HG02870 (cell line): ENCODE measurements around the gene EFS.

Experiments used
- ATAC-seq: cut with Tn5 transposase; IDR thresholded peaks from one replicate; pipeline ENCODE4 v1.9.1; 2021; ENCODE audit warnings: mild to moderate bottlenecking, moderate library complexity; ENCODE audit not compliant: unreplicated experiment

Gene EFS, protein sequence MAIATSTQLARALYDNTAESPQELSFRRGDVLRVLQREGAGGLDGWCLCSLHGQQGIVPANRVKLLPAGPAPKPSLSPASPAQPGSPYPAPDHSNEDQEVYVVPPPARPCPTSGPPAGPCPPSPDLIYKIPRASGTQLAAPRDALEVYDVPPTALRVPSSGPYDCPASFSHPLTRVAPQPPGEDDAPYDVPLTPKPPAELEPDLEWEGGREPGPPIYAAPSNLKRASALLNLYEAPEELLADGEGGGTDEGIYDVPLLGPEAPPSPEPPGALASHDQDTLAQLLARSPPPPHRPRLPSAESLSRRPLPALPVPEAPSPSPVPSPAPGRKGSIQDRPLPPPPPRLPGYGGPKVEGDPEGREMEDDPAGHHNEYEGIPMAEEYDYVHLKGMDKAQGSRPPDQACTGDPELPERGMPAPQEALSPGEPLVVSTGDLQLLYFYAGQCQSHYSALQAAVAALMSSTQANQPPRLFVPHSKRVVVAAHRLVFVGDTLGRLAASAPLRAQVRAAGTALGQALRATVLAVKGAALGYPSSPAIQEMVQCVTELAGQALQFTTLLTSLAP

DNA sequence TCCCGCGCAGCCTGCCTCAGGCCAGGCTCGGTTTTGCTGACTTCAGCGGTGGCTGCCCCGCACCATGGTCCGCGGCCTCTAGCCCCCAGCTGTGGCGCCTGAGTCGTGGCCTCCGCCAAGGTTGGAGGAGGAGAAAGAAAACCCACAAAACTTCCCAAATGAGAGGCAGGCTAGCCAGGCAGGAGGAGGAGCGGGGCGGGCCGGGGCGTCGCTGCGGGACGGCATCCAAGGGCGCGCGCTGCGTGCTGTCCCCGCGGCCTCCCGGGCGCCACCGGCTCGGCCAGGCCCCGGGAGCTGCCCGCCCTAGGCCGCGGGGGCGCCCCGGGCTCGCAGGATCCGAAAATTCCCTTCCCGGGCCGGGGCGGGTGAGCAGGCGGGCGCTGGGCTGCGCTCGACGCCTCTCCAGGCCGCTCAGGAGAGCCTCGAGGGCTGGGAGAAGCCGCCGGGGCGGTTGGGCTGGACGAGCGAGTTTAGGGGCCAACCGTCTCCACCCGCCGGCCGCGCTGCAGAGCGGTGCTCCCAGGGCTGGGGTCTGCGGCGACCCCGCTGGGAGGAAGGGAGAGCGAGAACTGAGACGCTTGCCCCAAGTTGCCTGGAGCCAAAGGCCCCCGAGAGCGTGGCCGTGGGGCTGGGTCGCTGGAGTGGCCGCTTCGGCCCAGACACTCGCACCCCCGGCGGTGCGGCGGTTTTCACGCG, at the start of gene EFS:
TSS of gene EFS (minus strand) at position 137 of the 696 bp plus-strand sequence. CDS start 147 bp downstream, outside the sequence.
- ATAC-seq, result no peak

- ATAC-seq, result no peak
These were observed 49.3 kb upstream of the EFS start for GRCh38 chr14:23414254-23414653.

DNA sequence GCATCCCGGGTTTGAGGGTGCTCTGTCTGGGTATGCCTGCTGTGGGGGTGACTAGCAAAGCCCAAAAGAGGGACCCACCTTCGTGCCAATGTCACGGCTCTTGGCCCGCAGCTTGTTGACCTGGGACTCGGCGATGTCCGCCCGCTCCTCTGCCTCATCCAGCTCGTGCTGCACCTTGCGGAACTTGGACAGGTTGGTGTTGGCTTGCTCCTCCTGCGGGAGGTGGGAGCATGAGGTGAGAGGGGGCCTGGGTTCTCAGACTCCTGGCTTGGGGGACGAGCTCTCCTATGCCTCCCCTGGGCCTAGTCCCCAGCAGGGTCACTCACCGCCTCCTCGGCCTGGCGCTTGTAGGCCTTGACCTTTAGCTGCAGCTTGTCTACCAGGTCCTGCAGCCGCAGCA, 48.7 kb upstream of the EFS start:
- no peak for ATAC-seq

- no peak for ATAC-seq
These were observed 46.9 kb upstream of the EFS start for GRCh38 chr14:23411563-23412525.

DNA sequence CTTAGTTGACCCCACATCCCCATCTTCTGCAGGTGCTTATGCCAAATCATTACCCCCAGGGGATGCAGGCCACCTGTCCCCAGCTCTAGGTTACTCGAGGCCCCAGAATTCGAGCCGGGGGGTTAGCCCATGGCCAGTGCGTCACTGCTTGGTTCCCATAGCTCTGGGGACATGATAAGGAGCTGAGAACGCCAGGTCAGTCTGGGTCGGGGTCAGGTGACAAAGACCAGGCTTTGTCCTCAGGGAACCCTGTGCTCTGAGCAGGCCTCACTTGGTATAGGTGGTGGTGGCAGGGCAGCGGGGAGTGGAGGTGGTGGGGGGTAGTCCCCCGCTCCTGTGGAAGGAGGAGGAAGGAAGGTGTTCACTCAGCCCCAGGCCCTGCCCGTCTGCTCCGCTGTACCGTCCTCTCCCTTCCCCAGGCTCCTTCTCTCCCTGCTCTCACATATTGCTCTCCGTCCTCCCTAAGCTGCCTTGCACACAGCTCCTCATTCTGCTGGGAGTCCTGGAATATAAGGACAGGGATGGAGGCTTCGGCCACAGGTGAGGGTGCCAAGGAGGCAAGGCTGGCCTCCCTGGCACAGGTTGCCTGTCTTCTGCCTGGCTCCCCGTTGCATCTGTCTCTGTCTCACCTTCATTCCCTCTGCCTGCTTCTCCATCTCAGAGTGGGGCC, 45.1 kb upstream of the EFS start:
- ATAC-seq, result no peak

- no peak for ATAC-seq
These were observed 44.5 kb upstream of the EFS start for GRCh38 chr14:23409475-23409874.

GRCh38 chr14:23408307-23408630, 43.3 kb upstream of the EFS start:
- ATAC-seq, result no peak

DNA sequence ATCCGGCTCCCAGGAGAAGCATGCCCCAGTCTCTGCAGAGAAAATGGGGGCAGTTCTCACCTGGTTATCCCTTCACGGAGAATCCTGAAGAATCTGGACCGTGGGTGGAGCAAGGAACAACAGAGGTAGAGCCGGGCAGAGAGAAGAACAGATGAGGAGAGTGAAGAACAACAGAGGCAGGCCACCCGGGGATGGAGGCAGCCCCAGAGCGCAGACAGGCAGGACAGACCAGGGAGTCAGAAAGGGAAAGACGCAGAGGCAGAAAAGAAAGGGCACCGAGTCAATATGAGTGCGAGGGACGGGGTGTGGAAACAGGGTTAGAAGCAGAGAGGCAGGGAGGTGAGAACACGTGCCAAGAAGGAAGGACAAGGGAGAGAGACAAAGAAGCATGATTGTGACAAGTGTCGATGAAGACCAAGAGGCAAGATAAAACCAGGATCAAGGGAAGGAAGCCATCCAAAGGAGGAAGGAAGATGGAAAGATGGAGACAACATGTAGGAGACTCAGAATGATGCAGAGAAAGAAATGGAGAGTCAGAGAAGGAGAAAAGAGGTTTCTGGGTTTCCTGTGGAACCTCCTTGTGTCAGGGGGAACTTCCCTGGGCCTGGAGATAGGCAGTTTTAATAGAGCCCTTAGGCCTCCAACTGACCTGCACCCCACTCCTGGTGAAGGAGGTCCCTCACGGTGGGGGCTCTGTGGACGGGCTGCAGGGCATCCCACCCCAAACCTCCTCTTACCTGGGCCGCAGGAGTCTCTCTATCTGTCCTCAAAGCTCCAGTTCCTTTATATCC, 42.7 kb upstream of the EFS start, which contains the start of gene MYH6:
TSS of gene MYH6 (minus strand) at position 758 of the 791 bp plus-strand sequence. CDS start 1,050 bp downstream, outside the sequence.
- ATAC-seq, result no peak

GRCh38 chr14:23406725-23407355, 41.9 kb upstream of the EFS start:
- ATAC-seq, result no peak

DNA sequence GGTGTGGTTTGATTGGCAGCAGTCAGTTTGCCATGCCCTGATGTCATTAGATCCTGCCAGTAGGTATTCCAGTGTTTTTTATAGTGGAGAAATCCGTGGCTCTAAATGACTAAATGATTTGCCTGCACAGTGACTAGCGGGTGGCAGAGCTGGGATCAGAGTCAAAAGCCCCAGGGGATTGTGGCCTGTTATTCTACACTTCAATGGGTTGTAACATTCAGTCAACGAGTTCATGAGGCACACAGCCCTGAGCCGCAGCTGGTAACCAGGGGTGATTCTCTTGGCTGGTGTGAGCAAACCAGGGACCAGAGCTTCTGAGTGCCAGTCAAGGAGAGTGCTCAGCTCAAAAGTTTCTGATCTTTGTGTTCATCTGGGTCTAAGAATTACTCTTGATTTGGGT, 41.3 kb upstream of the EFS start:
- ATAC-seq, result no peak

GRCh38 chr14:23405516-23406025, 40.6 kb upstream of the EFS start:
- no peak for ATAC-seq

DNA sequence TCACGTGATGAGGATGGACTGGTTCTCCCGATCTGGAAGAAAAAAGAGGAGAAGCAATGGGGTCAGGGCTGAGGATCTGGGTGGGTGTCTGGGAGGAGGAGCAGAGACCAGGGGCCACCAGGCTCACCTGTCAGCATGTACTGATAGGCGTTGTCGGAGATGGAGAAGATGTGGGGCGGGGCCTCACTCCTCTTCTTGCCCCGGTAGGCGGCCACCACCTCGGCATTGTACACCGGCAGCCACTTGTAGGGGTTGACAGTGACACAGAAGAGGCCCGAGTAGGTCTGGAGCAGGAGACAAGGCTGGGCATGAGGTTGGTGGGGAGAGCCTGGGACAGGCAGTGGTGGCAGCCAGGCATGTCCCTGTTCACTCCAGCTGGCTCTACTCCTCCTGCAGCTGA, 40.1 kb upstream of the EFS start:
- no peak for ATAC-seq

- ATAC-seq, result no peak
These were observed 39.4 kb upstream of the EFS start for GRCh38 chr14:23404331-23404900.

DNA sequence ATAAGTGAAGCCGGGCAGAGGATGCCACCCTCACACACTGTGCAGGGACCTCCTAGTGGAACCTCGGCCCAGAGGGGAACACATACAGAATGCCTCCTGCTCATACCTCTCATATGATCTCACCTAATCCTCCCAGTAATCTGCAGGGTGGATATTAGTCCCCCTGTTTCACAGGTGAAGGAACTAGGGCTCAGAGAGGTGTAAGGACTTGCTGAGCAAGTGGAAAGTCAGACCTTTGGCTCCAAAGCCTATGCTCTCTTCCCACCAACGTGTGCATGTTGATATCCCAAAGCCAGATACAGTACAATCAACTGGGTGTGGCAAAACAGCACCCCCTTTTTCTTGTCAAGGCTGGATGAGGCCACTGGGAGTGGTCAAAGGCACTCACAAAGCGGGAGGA, 38.9 kb upstream of the EFS start:
- no peak for ATAC-seq

GRCh38 chr14:23403139-23403438, 38.1 kb upstream of the EFS start:
- ATAC-seq, result no peak

GRCh38 chr14:23402296-23403138, 37.5 kb upstream of the EFS start:
- no peak for ATAC-seq

DNA sequence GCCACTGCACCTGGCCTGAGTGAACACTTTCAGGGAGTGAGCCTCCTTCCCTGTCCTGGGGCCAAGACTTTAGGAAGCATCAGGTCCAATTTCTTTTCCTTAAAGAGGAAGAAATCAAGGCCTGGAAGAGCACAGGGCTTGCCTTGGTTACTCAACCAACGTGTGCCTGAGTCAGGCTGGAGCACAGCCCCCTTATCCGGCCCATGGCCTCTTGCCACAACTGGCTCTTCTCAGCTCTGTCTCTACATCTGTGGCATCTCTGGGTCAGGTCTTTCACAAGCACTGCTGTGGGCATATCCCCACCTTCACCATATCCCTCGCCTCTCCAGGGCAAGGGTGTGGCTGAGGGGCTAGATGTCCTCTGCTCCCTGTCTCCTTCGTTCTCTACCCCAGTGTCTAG, 36.3 kb upstream of the EFS start:
- no peak for ATAC-seq
